ENCODE results near the gene UGT1A5. TPM values are rescaled to one million over a fixed set of nuclear protein-coding genes. Genes with fewer than 3 reads are reported as not detected.
A peak's percentile ranks its signal among the peaks of the same experiment; 100 is the strongest.

Gene UGT1A5
- total RNA-seq, 1 donor from 2014 or later = not detected

- intact Hi-C loops (cut with DNase I) = no loop called here
- peak; percentile 60 for DNase-seq (ENCODE audit: low spot score)
These were observed 105.4 kb downstream of the UGT1A5 start for GRCh38 chr2:233817995-233818638.

DNA sequence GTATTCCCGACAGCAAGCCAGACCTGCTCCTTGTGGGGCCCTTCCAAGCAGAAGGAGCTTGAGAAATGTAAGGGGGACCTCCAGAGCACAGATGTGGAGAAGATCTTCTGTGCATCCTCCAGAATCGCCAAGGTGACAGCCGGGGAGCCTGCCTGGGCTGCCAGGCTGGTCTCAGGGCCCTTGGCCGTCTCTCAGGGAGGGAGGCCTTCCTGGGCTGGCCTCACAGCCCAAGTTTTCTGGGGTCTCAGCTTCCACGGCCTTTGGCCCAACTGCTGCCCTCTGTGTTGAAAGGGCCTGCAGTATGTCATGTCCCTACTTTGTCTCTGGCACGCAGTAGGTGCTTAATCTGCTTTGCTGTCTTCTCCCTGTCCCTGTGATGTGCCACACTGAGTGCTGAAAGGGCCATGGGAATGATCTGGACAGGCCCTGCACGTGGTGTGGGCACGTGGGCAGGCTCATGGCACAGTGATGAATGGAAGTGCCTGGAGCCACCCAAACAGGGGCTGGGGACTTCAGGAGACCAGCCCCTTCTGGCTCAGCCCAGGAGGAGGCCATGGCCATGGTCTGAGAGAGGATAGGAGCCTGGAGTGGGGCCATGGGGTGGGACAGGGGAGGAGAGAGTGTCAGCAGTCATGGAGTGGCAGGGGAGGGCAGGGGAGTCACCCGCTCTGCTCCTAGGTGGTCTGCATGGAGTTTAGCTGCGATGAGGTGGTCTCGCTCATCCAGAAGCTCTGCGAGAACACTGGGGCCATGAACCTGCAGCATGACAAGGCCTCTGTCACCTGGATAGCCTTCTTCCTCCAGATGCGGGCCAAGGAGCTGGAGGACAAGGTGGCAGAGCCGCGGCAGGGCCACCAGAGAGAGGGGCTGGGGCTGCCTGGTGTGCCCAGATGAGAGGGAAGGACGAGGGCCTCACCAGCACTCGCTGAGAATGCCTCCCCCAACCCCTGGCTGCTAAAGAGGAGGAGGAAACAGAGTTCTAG, 106.2 kb downstream of the UGT1A5 start:
- intact Hi-C loops (cut with DNase I) = no loop called here
- DNase-seq (ENCODE audit: low spot score) = peak; percentile 68

- DNase-seq (ENCODE audit: low spot score) = peak; percentile 69
- intact Hi-C loops (cut with DNase I) = no loop called here
These were observed 107.4 kb downstream of the UGT1A5 start for GRCh38 chr2:233819884-233820773.

GRCh38 chr2:233820774-233821105, 108.0 kb downstream of the UGT1A5 start:
- intact Hi-C loops (cut with DNase I) = no loop called here
- peak; percentile 53 for DNase-seq (ENCODE audit: low spot score)

GRCh38 chr2:233821196-233821595, 108.5 kb downstream of the UGT1A5 start:
- no peak for DNase-seq (ENCODE audit: low spot score)
- intact Hi-C loops (cut with DNase I) = no loop called here

DNA sequence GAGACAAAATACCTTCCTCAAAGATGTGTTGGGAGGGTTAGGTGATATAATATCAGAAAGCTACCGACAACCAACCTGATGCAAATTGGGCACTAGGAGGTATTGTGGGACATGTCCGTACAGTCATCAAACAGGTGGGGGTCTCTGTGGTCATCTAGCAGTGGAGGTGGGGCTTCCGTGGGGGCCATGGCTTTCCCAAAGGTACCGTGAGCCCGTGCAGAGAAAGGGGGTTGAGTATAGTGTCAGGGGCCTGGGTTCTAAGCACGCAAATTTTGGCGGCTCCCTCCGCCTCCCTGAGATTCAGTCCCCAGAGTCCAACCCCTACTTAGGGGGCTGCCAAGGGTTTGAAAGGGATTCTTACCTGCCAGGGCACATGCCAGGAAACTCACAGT, 109.0 kb downstream of the UGT1A5 start:
- no peak for DNase-seq (ENCODE audit: low spot score)
- intact Hi-C loops (cut with DNase I) = no loop called here

DNA sequence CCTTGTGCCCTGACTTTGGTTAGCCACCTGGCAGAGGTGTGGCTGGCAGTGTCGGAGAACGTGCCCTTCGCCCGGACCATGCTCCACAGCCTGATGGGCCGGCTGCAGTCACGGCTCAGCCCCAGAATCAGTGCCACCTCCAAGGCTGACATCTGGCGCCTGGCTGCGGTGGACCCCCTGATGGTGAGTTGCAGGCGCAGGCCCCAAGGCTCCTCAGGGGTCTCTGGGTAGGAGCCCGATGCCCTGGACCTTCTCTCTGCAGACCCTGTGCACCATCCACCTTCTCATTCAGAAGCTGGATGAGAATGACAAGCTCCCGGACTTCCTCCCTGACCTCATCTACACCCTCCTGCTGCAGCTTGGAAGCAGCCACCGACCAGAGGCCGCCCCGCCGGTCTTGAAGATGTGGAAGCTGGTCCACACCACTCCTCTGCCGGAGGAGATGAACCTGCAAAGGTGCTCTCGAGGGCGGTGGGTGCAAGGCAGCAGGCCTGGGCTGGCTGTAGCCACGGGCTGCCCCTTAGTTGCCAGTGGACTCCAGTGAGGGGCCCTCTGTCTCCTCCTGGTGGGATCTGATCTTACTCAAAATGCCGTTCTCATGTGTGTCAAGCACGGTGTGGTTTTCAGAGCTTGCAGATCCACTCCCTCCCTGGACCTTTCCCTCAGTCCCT, 109.5 kb downstream of the UGT1A5 start:
- intact Hi-C loops (cut with DNase I) = no loop called here
- peak; percentile 75 for DNase-seq (ENCODE audit: low spot score)

Other genes starting within 250 kb of the UGT1A5 start
- gene USP40, start 146.1 kb upstream of the UGT1A5 start, total RNA-seq = 23.8 TPM
- not detected for gene UGT1A8, start 95.3 kb upstream of the UGT1A5 start, total RNA-seq
- gene UGT1A10, start 76.5 kb upstream of the UGT1A5 start, total RNA-seq = not detected
- gene UGT1A9, start 41.0 kb upstream of the UGT1A5 start, total RNA-seq = not detected
- not detected for gene UGT1A7, start 31.0 kb upstream of the UGT1A5 start, total RNA-seq
- gene UGT1A6, start 20.0 kb upstream of the UGT1A5 start, total RNA-seq = not detected
- not detected for gene UGT1A4, start 5.8 kb downstream of the UGT1A5 start, total RNA-seq
- gene UGT1A3, start 16.1 kb downstream of the UGT1A5 start, total RNA-seq = not detected
- not detected for gene UGT1A1, start 47.4 kb downstream of the UGT1A5 start, total RNA-seq
- gene MROH2A, start 65.4 kb downstream of the UGT1A5 start, total RNA-seq = not detected
- gene HJURP, start 141.6 kb downstream of the UGT1A5 start, total RNA-seq = not detected
- gene TRPM8, start 204.5 kb downstream of the UGT1A5 start, total RNA-seq = 0.73 TPM

All from cardiac septum (tissue), 1 donor.